K562 (cell line): ENCODE results near the gene BMI1. TPM values are rescaled to one million over a fixed set of nuclear protein-coding genes. Genes with fewer than 3 reads are reported as not detected.

Experiments
- CEBPB ChIP-seq: fragments of 450-650 bp; IDR thresholded peaks from 2 replicates; pipeline ENCODE4 v1.6.1; 2016; ENCODE audit warnings: missing genetic modification characterization, missing compliant biosample characterization
- ETV1 ChIP-seq: fragments of 450-650 bp; conservative IDR thresholded peaks from 2 replicates; pipeline ENCODE4 v1.6.1; 2016; ENCODE audit warnings: missing genetic modification characterization, control low read depth, low read depth, missing compliant biosample characterization
- KDM2B ChIP-seq: fragments of 250-450 bp; sonication (Bioruptor Pico); IDR thresholded peaks from 2 replicates; pipeline ENCODE4 v1.8.0; 2021; ENCODE audit warnings: mild to moderate bottlenecking, moderate library complexity
- L3MBTL2 ChIP-seq: fragments of 450-650 bp; IDR thresholded peaks from 2 replicates; pipeline ENCODE4 v1.6.1; 2016; ENCODE audit warnings: mild to moderate bottlenecking, moderate library complexity
- MEIS2 ChIP-seq: fragments of 450-650 bp; IDR thresholded peaks from 2 replicates; pipeline ENCODE4 v1.6.1; 2014; ENCODE audit warnings: mild to moderate bottlenecking; ENCODE audit not compliant: partially characterized antibody
- MXI1 ChIP-seq: IDR thresholded peaks from 2 replicates; pipeline ENCODE4 v1.6.1; 2011; ENCODE audit warnings: low read depth, mild to moderate bottlenecking, improper control_type of control experiment, low read length
- NUFIP1 ChIP-seq: fragments of 450-650 bp; IDR thresholded peaks from 2 replicates; pipeline ENCODE4 v1.6.1; 2018; ENCODE audit not compliant: partially characterized antibody
- RCOR1 ChIP-seq, 2 experiments: IDR thresholded peaks; 2 replicates each; pipeline ENCODE4 v1.6.1; 2012; ENCODE audit warnings: low read depth in 2 of 2, low read length in 2 of 2, borderline replicate concordance in 1 of 2, improper control_type of control experiment in 1 of 2
- ZKSCAN8 ChIP-seq: fragments of 200-800 bp; sonication (Bioruptor generic); IDR thresholded peaks from 2 replicates; pipeline ENCODE4 v1.6.1; 2016; ENCODE audit warnings: missing genetic modification characterization, missing compliant biosample characterization
- polyA plus RNA-seq, 8 experiments: library from polyadenylated mRNA; depleted of rRNA in 4 of 8; stranded (reverse) in 5 of 8; unstranded in 3 of 8; fragments of >200 nt; fragmentation: Nextera tagmentation in 2 of 8; fragmentation: Illumina TruSeq in 1 of 8; extraction: Ambion mirVana in 2 of 8; extraction: Trizol in 1 of 8; gene quantifications; 2 replicates each; pipeline versions ENCODE4 v1.2.1 to v1.2.3, GENCODE V29; 2011 to 2014; ENCODE audit warnings: inconsistent platforms in 1 of 8, missing spikeins in 1 of 8
- total RNA-seq, 7 experiments: library from RNA; depleted of rRNA in 6 of 7; stranded (reverse); fragments of >200 nt in 6 of 7; fragmentation: Illumina TruSeq in 2 of 7; extraction: Trizol in 2 of 7; gene quantifications; 2 replicates each; pipeline versions ENCODE4 v1.2.1 to v1.2.3, GENCODE V29; 2011 to 2021; ENCODE audit warnings: low replicate concordance in 1 of 7
- TF ChIP-seq, protein P1 (sequence below), 2 experiments: IDR thresholded peaks in 1 of 2; conservative IDR thresholded peaks in 1 of 2; 2 replicates each; pipeline ENCODE4 v1.6.1; 2016; ENCODE audit warnings: low read depth in 2 of 2, mild to moderate bottlenecking in 1 of 2, missing compliant biosample characterization in 1 of 2, missing genetic modification characterization in 1 of 2, moderate library complexity in 1 of 2
- TF ChIP-seq, protein P2 (sequence below): fragments of 200-800 bp; sonication (Bioruptor generic); IDR thresholded peaks from 2 replicates; pipeline ENCODE4 v1.6.1; 2017; ENCODE audit warnings: missing genetic modification characterization, missing compliant biosample characterization

BMI1 gene
- total and polyA plus RNA-seq, 9 of the 15 experiments (the other 6 are each of a cell fraction or from before 2014, with no cell fraction given): 21.4 to 103 (median 70.8) TPM

DNA sequence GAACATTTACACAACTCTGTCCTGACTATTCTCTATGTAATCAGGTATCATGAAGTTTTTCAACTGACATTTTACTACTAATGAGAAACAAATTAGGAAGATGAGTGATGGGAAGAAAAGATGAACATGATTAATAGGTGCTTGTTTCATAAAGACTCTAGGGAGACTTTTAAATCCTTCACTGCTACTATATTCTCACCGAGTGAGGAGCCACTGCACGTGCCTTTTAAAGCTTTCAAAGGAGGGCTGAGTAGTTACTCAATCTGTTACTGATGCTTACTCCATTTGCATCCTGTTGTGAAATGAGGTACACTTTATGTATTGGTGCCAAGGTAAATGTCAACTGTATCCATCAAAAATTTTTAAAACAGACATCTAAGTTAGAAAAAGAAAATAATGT, 6.0 kb upstream of the BMI1 start (continued):
- TF ChIP-seq, protein P1, sequence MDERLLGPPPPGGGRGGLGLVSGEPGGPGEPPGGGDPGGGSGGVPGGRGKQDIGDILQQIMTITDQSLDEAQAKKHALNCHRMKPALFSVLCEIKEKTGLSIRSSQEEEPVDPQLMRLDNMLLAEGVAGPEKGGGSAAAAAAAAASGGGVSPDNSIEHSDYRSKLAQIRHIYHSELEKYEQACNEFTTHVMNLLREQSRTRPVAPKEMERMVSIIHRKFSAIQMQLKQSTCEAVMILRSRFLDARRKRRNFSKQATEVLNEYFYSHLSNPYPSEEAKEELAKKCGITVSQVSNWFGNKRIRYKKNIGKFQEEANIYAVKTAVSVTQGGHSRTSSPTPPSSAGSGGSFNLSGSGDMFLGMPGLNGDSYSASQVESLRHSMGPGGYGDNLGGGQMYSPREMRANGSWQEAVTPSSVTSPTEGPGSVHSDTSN (CRISPR knock-in tag; IDR thresholded peaks at IDR 0.05; ENCODE audit: low read depth): no peak
- TF ChIP-seq, protein P1 (tag; conservative IDR thresholded peaks at IDR 0.05; ENCODE audit: low read depth): peak; percentile 75
- TF ChIP-seq, protein P2, sequence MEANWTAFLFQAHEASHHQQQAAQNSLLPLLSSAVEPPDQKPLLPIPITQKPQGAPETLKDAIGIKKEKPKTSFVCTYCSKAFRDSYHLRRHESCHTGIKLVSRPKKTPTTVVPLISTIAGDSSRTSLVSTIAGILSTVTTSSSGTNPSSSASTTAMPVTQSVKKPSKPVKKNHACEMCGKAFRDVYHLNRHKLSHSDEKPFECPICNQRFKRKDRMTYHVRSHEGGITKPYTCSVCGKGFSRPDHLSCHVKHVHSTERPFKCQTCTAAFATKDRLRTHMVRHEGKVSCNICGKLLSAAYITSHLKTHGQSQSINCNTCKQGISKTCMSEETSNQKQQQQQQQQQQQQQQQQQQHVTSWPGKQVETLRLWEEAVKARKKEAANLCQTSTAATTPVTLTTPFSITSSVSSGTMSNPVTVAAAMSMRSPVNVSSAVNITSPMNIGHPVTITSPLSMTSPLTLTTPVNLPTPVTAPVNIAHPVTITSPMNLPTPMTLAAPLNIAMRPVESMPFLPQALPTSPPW (CRISPR knock-in tag): 0 out of 2 replicates have a peak, but pooled peaks have one; percentile 14
- TF ChIP-seq NUFIP1 (no peak), ZKSCAN8 (CRISPR knock-in tag) (0 out of 2 replicates have a peak, but pooled peaks have one; percentile 42), ETV1 (tag) (peak; percentile 20; the same call in 1 of the 2 replicates), RCOR1 (IDR thresholded peaks at IDR 0.05; ENCODE audit: borderline replicate concordance in 1 of 2, low read depth in 2 of 2, low read length in 2 of 2) (0 out of 4 replicates have a peak, but pooled peaks of 1 of the 2 experiments have one; percentile 9), L3MBTL2 (peak; percentile 66; the same call in 1 of the 2 replicates), MEIS2 (peak; percentile 56), KDM2B (no peak), CEBPB (tag) (peak; percentile 93), MXI1 (0 out of 2 replicates have a peak, but pooled peaks have one; percentile 11)
